NCI-H2107 (cell line): ENCODE measurements around the gene MSRB2.

ENCODE experiments used
- DNase-seq: peaks from one replicate; lab custom pipeline; 2025; lab: John Stamatoyannopoulos, UW

MSRB2 gene

GRCh38 chr10:23111517-23112286 is 16.3 kb downstream of the MSRB2 start:
- no peak for DNase-seq

- DNase-seq = no peak
These were observed 19.0 kb downstream of the MSRB2 start for GRCh38 chr10:23114228-23114850.

- no peak for DNase-seq
These were observed 21.3 kb downstream of the MSRB2 start for GRCh38 chr10:23116486-23117205.

GRCh38 chr10:23120001-23120934 is 24.9 kb downstream of the MSRB2 start:
- DNase-seq = no peak

GRCh38 chr10:23121135-23121534 is 25.8 kb downstream of the MSRB2 start:
- no peak for DNase-seq

- no peak for DNase-seq
These were observed 41.1 kb downstream of the MSRB2 start for GRCh38 chr10:23136462-23136861.

- no peak for DNase-seq
These were observed 44.3 kb downstream of the MSRB2 start for GRCh38 chr10:23139677-23140076.

GRCh38 chr10:23141995-23142394 is 46.6 kb downstream of the MSRB2 start:
- DNase-seq = no peak

- no peak for DNase-seq
These were observed 50.9 kb downstream of the MSRB2 start for GRCh38 chr10:23146258-23146657.

GRCh38 chr10:23147035-23147434 is 51.7 kb downstream of the MSRB2 start:
- DNase-seq = no peak

- no peak for DNase-seq
These were observed 52.8 kb downstream of the MSRB2 start for GRCh38 chr10:23148214-23148613.

- no peak for DNase-seq
These were observed 54.7 kb downstream of the MSRB2 start for GRCh38 chr10:23150091-23150490.

GRCh38 chr10:23150610-23151009 is 55.2 kb downstream of the MSRB2 start:
- DNase-seq = no peak

GRCh38 chr10:23151071-23151470 is 55.7 kb downstream of the MSRB2 start:
- DNase-seq = no peak

- DNase-seq = no peak
These were observed 59.8 kb downstream of the MSRB2 start for GRCh38 chr10:23155169-23155568.

GRCh38 chr10:23156447-23157150 is 61.2 kb downstream of the MSRB2 start:
- no peak for DNase-seq

- no peak for DNase-seq
These were observed 61.9 kb downstream of the MSRB2 start for GRCh38 chr10:23157239-23157681.

GRCh38 chr10:23157691-23158369 is 62.5 kb downstream of the MSRB2 start:
- DNase-seq = no peak

GRCh38 chr10:23158370-23158769 is 63.0 kb downstream of the MSRB2 start:
- DNase-seq = peak; percentile 8

- DNase-seq = no peak
These were observed 76.0 kb downstream of the MSRB2 start for GRCh38 chr10:23171232-23171876.
